ENCODE measurements around the gene NFYC. TPM values are rescaled to one million over a fixed set of nuclear protein-coding genes. Genes with fewer than 3 reads are reported as not detected.

NFYC gene
- total RNA-seq, 1 donor from 2014 or later = 67.2 TPM

- peak; percentile 41 for DNase-seq (ENCODE audit: low read depth, low spot score)
- Mint-ChIP-seq H3K9me3 (no peaks in the 10 kb centered on the region), H3K27me3 (ENCODE audit: low read depth) (no peaks in the 10 kb centered on the region), H3K36me3 (ENCODE audit: low read depth) (no peaks in the 10 kb centered on the region), H3K4me3 (peak overlapping the region; percentile 61), H3K4me1 (peaks cover 18% of the 10 kb centered on the region), H3K27ac (ENCODE audit: unreplicated experiment) (peak overlapping the region; percentile 82)
- TF ChIP-seq CTCF (conservative IDR thresholded peaks at IDR 0.05) = no peak
These were observed 37.5 kb upstream of the NFYC start for GRCh38 chr1:40653851-40654537.

- no peaks in the 10 kb centered on the region for H3K27me3 Mint-ChIP-seq (ENCODE audit: low read depth)
- H3K27ac Mint-ChIP-seq (ENCODE audit: unreplicated experiment) = no peak overlapping the region
- H3K4me1 Mint-ChIP-seq = peaks cover 23% of the 10 kb centered on the region
- TF ChIP-seq CTCF (conservative IDR thresholded peaks at IDR 0.05) = no peak
- no peak overlapping the region for H3K4me3 Mint-ChIP-seq
- no peaks in the 10 kb centered on the region for H3K36me3 Mint-ChIP-seq (ENCODE audit: low read depth)
- DNase-seq (ENCODE audit: low read depth, low spot score) = no peak
- H3K9me3 Mint-ChIP-seq = no peaks in the 10 kb centered on the region
These were observed 34.5 kb upstream of the NFYC start for GRCh38 chr1:40657046-40657445.

DNA sequence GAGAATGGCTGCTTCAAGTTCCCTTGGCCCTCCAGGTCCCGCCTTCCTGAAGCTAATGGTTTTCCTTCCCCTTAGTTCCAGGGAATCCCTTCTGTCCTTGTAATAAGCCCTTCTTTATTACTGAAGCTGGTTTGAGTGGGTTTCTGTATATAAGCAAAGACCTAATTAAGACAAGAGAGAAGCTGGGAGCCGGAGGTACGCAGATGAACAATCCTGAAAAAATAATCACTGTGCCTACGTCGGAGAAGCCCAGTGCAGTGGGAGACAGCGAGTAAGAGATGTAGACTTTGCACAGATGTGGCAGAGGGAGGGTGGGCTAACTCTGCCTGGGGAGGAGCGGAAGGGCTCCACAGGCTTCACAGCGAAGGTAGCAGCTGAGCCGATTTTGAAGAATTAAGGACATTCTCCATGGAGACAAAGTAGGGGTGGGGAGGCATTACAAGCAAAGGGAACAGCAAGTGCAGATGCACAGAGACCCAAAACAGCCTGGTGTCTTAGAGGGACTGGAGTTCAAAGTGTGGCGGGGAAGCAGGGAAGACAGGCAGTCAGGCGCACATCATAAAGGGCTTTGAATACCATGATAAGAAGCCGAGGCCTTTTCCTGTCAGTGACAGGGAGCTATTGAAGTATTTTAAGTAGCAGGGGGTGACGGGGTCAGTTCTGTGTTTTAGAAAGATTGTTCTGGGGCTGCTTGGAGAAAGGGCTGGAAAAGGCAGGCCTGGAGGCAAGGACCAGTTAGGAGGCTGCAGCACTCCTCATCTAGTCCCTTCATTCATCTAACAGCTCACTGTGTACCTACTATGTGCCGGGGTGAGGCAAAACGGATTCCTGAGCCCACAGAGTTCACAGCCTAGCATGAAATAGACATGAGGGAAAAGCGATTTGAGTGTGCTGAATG is 32.5 kb upstream of the NFYC start:
- DNase-seq (ENCODE audit: low read depth, low spot score) = no peak
- H3K36me3 Mint-ChIP-seq (ENCODE audit: low read depth) = no peaks in the 10 kb centered on the region
- no peak for TF ChIP-seq CTCF (conservative IDR thresholded peaks at IDR 0.05)
- no peak overlapping the region for H3K27ac Mint-ChIP-seq (ENCODE audit: unreplicated experiment)
- H3K9me3 Mint-ChIP-seq = no peaks in the 10 kb centered on the region
- H3K4me3 Mint-ChIP-seq = no peak overlapping the region
- peaks cover 42% of the 10 kb centered on the region for H3K4me1 Mint-ChIP-seq
- no peaks in the 10 kb centered on the region for H3K27me3 Mint-ChIP-seq (ENCODE audit: low read depth)

- H3K27me3 Mint-ChIP-seq (ENCODE audit: low read depth) = no peaks in the 10 kb centered on the region
- peaks cover 37% of the 10 kb centered on the region for H3K4me1 Mint-ChIP-seq
- H3K27ac Mint-ChIP-seq (ENCODE audit: unreplicated experiment) = no peak overlapping the region
- no peaks in the 10 kb centered on the region for H3K36me3 Mint-ChIP-seq (ENCODE audit: low read depth)
- H3K9me3 Mint-ChIP-seq = no peaks in the 10 kb centered on the region
- DNase-seq (ENCODE audit: low read depth, low spot score) = no peak
- TF ChIP-seq CTCF (conservative IDR thresholded peaks at IDR 0.05) = no peak
- no peak overlapping the region for H3K4me3 Mint-ChIP-seq
These were observed 31.9 kb upstream of the NFYC start for GRCh38 chr1:40659649-40659947.

DNA sequence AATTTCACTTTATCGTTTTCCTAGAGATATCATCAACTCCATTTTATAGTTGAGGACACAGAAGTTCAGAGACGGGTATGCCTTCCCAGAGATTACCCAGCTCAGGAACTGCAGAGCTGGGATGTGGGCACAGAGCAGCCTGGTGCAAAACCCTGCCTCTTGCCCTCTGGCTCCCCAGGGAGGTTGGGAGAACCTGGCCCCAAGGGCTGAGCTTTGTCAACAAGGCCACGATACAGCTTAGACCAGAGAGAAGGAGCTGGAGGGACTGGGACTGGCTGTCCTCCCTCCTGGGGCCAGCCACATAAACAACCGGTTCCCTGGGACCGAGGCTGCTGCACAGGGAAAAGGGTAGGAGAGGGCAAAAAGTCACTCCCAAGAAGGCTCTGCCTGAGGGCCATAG is 29.8 kb upstream of the NFYC start:
- TF ChIP-seq CTCF (conservative IDR thresholded peaks at IDR 0.05) = no peak
- H3K36me3 Mint-ChIP-seq (ENCODE audit: low read depth) = no peaks in the 10 kb centered on the region
- no peak overlapping the region for H3K27ac Mint-ChIP-seq (ENCODE audit: unreplicated experiment)
- no peaks in the 10 kb centered on the region for H3K27me3 Mint-ChIP-seq (ENCODE audit: low read depth)
- peaks cover 39% of the 10 kb centered on the region for H3K4me1 Mint-ChIP-seq
- no peak for DNase-seq (ENCODE audit: low read depth, low spot score)
- no peaks in the 10 kb centered on the region for H3K9me3 Mint-ChIP-seq
- H3K4me3 Mint-ChIP-seq = peak overlapping the region; percentile 67

All from neural crest cell (in vitro differentiated cells).